Vagina (tissue), 2 donors: ENCODE results near the gene SPAG17. TPM values are rescaled to one million over a fixed set of nuclear protein-coding genes. Genes with fewer than 3 reads are reported as not detected.

Experiments used
- DNase-seq, 2 donors: peaks; one replicate each; pipeline ENCODE4 v3.0.0-alpha.2; 2017; ENCODE audit errors: extremely low spot score in 2 of 2
- H3K27ac ChIP-seq: fragments of 200-600 bp; sonication (generic); one replicate; pipeline ENCODE4 v1.5.1; 2019
- H3K27me3 ChIP-seq: fragments of 200-600 bp; sonication (generic); one replicate; pipeline ENCODE4 v1.5.1; 2019
- H3K36me3 ChIP-seq, 2 donors: fragments of 200-600 bp; sonication (generic); one replicate each; pipeline ENCODE4 v1.5.1; 2017 to 2019
- H3K4me1 ChIP-seq: fragments of 200-600 bp; sonication (generic); one replicate; pipeline ENCODE4 v1.5.1; 2019
- H3K4me3 ChIP-seq, 2 donors: fragments of 200-600 bp; sonication (generic); 1 replicate in 1 of 2; 2 replicates in 1 of 2; pipeline ENCODE4 v1.5.1; 2016 to 2019
- H3K9me3 ChIP-seq: fragments of 200-600 bp; sonication (generic); one replicate; pipeline ENCODE4 v1.5.1; 2019
- POLR2A ChIP-seq, 2 donors: fragments of 450-650 bp; IDR thresholded peaks; one replicate each; pipeline ENCODE4 v1.6.1; 2017; ENCODE audit warnings: antibody characterized with exemption in 2 of 2, mild to moderate bottlenecking in 2 of 2, moderate library complexity in 2 of 2
- POLR2AphosphoS5 ChIP-seq, 2 donors: sonication (generic); formaldehyde crosslinking; IDR thresholded peaks; one replicate each; pipeline ENCODE4 v1.9.0; 2017; ENCODE audit warnings: antibody characterized with exemption in 2 of 2, mild to moderate bottlenecking in 2 of 2, low read depth in 1 of 2; ENCODE audit not compliant: insufficient read depth in 1 of 2
- intact Hi-C: fragments of 100-400 bp; cut with DNase I; formaldehyde crosslinking; loops from one replicate; pipeline ENCODE4 v1.15.1; 2023
- total RNA-seq: library from RNA; depleted of rRNA; stranded (reverse); fragments of >200 nt; gene quantifications from one replicate; pipeline ENCODE4 v1.2.3, GENCODE V29; 2016
- TF ChIP-seq, protein P1 (sequence below), 3 experiments: fragments of 450-650 bp in 2 of 3; fragments of 200-600 bp in 1 of 3; sonication (generic) in 1 of 3; IDR thresholded peaks; one replicate each; pipeline ENCODE4 v1.5.1; 2017 to 2019; ENCODE audit warnings: antibody characterized with exemption in 3 of 3, mild to moderate bottlenecking in 2 of 3, moderate library complexity in 2 of 3

Gene SPAG17
- total RNA-seq, 1 donor from 2014 or later = 10.1 TPM

DNA sequence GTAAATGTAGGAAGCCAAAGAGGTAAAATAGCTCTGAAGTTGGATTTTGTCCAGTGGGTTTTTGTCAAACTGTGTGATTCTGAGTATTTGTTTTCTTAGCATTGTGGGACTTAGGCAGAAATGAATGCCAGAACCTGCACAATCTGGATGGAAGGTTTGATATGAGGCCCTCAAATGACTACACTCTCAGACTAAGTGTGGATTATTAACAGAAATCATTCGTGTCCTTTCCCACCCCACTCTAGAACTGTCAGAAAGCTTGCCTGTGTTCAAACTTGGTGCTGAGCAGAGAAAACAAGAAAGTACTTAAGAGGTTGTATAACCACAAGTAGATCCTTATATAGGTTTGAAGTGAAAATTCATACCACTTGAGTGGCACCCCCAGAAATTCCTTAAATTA lies 167.0 kb downstream of the SPAG17 start:
- no peak for DNase-seq
- Histone ChIP-seq H3K4me1 (no peaks in the 10 kb centered on the region), H3K27me3 (no peaks in the 10 kb centered on the region), H3K36me3 (no peaks in the 10 kb centered on the region), H3K9me3 (no peaks in the 10 kb centered on the region), H3K27ac (no peak overlapping the region), H3K4me3 (no peak overlapping the region)
- intact Hi-C loops = no loop called here
- no peak for TF ChIP-seq POLR2AphosphoS5 (IDR thresholded peaks at IDR 0.05; ENCODE audit: insufficient read depth in 1 of 2, low read depth in 1 of 2)
- TF ChIP-seq POLR2A (IDR thresholded peaks at IDR 0.05) = no peak
- TF ChIP-seq, protein P1, sequence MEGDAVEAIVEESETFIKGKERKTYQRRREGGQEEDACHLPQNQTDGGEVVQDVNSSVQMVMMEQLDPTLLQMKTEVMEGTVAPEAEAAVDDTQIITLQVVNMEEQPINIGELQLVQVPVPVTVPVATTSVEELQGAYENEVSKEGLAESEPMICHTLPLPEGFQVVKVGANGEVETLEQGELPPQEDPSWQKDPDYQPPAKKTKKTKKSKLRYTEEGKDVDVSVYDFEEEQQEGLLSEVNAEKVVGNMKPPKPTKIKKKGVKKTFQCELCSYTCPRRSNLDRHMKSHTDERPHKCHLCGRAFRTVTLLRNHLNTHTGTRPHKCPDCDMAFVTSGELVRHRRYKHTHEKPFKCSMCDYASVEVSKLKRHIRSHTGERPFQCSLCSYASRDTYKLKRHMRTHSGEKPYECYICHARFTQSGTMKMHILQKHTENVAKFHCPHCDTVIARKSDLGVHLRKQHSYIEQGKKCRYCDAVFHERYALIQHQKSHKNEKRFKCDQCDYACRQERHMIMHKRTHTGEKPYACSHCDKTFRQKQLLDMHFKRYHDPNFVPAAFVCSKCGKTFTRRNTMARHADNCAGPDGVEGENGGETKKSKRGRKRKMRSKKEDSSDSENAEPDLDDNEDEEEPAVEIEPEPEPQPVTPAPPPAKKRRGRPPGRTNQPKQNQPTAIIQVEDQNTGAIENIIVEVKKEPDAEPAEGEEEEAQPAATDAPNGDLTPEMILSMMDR (IDR thresholded peaks at IDR 0.05) = no peak

DNA sequence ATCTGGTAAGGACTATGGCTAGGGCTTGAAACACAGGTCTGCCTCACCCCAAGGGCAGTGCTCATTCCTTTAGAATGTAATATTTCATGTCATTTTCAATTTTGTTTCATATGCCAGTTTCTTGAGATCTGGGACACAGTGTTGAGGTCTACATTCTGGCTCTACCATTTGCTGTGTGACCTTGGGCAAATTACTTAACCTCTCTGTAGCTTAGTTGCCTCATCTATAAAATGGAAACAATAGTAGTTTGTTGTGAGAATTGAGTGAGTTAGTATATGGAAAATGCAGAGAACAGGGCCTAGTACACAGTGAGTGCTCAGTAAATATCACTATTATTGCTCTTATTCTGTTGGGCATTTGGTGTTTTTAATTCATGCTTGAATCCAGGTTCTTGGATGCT lies 171.1 kb downstream of the SPAG17 start:
- Histone ChIP-seq H3K36me3 (no peaks in the 10 kb centered on the region), H3K27me3 (no peaks in the 10 kb centered on the region), H3K27ac (no peak overlapping the region), H3K4me1 (no peaks in the 10 kb centered on the region), H3K9me3 (no peaks in the 10 kb centered on the region), H3K4me3 (no peak overlapping the region)
- TF ChIP-seq POLR2AphosphoS5 (IDR thresholded peaks at IDR 0.05; ENCODE audit: insufficient read depth in 1 of 2, low read depth in 1 of 2) = no peak
- no peak for TF ChIP-seq POLR2A (IDR thresholded peaks at IDR 0.05)
- TF ChIP-seq, protein P1 (IDR thresholded peaks at IDR 0.05) = no peak
- intact Hi-C loops = no loop called here
- no peak for DNase-seq

DNA sequence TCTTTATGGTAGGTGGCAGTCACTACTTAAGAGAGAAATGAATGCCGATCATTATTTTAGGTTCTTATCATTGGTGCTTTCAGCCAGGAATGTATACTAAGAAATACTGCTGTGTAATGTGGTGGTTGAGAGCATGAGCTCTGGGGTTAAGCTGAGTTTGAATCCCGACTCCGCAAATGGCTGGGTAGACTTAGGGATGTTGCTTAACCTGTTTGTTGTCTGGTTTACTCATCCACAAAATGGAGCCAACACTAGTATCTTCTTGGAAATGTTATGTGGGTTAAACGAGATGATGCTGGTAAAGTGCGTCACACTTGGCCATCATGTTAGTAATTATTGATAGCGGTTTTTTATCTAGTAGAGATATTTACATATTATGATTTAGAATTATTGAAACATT lies 171.7 kb downstream of the SPAG17 start:
- no peaks in the 10 kb centered on the region for H3K9me3 ChIP-seq
- H3K4me1 ChIP-seq = no peaks in the 10 kb centered on the region
- DNase-seq = no peak
- H3K36me3 ChIP-seq = no peaks in the 10 kb centered on the region
- TF ChIP-seq POLR2AphosphoS5 (IDR thresholded peaks at IDR 0.05; ENCODE audit: insufficient read depth in 1 of 2, low read depth in 1 of 2) (no peak), POLR2A (IDR thresholded peaks at IDR 0.05) (no peak)
- TF ChIP-seq, protein P1 (IDR thresholded peaks at IDR 0.05) = no peak
- H3K27me3 ChIP-seq = no peaks in the 10 kb centered on the region
- intact Hi-C loops = no loop called here
- H3K4me3 ChIP-seq = no peak overlapping the region
- no peak overlapping the region for H3K27ac ChIP-seq

DNA sequence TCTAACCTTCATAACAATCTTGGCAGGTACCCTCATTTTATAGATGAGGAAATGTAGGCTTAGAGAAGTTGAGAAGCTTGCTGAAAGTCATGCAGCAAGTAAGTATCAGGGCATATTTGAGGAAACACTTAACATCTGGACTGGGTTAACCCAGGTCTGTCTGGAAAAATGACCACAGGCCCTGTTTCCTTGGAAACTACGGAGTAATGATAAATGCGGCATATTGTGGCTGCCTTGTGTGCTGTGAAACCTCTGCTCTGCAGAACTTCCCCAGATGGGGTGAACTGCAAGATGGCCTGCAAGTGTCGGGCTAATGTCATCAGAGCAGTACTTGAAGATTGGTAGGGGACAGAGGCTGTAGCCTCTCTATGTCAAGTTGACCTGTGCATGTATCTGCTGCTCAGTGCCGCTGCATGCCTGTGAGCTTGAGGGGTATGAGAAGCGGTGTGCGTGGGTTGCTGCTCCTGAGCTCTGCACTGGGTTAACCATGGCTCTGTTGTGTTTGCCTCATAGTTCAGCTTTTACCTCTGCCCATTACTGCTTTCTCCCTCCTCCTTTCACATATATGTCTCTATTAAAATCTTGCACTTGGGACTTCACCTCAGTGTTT lies 172.4 kb downstream of the SPAG17 start:
- Histone ChIP-seq H3K4me1 (no peaks in the 10 kb centered on the region), H3K27me3 (no peaks in the 10 kb centered on the region), H3K27ac (no peak overlapping the region), H3K36me3 (no peaks in the 10 kb centered on the region), H3K9me3 (no peaks in the 10 kb centered on the region), H3K4me3 (no peak overlapping the region)
- no peak for TF ChIP-seq POLR2AphosphoS5 (IDR thresholded peaks at IDR 0.05; ENCODE audit: insufficient read depth in 1 of 2, low read depth in 1 of 2)
- no peak for DNase-seq
- intact Hi-C loops = no loop called here

DNA sequence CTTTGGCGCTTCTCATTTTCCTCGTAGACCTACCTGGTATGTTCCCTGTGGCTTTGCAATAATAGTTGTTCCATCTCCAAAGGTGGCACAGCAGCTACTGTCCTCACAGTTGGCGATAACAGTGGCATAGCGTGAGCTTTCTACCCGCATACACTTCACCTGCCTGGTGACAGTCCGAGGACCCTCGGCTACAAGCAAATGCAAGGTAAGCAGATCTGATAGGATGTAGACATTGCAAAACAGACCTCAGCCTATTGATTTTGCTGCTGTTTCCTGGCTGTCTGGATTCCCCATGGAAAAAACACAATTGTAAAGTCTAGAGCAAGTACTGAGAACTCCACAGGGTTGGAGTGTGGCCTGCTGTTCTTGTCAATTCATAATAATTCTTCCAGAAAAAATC lies 177.0 kb downstream of the SPAG17 start:
- H3K9me3 ChIP-seq = no peaks in the 10 kb centered on the region
- no peaks in the 10 kb centered on the region for H3K4me1 ChIP-seq
- intact Hi-C loops = no loop called here
- H3K36me3 ChIP-seq = no peaks in the 10 kb centered on the region
- TF ChIP-seq, protein P1 (IDR thresholded peaks at IDR 0.05) = no peak
- TF ChIP-seq POLR2AphosphoS5 (IDR thresholded peaks at IDR 0.05; ENCODE audit: insufficient read depth in 1 of 2, low read depth in 1 of 2) (no peak), POLR2A (IDR thresholded peaks at IDR 0.05) (no peak)
- H3K27me3 ChIP-seq = no peaks in the 10 kb centered on the region
- no peak for DNase-seq
- no peak overlapping the region for H3K27ac ChIP-seq
- H3K4me3 ChIP-seq = no peak overlapping the region
